Astrocyte of the cerebellum (primary cell): ENCODE data around the gene ACTN2.

Experiments
- DNase-seq: peaks from one replicate; pipeline ENCODE4 v3.0.0-alpha.2; 2011; ENCODE audit warnings: low read depth
- H3K4me3 ChIP-seq: 2 replicates; pipeline ENCODE4 v1.5.1; 2011; ENCODE audit warnings: mild to moderate bottlenecking, low read depth, low read length, moderate library complexity
- in situ Hi-C: cut with HindIII; loops from 2 replicates; pipeline ENCODE4 v1.10.0; 2017; ENCODE audit warnings: low sequenced_read_pairs
- TF ChIP-seq, protein P1 (sequence below): IDR thresholded peaks from 2 replicates; pipeline ENCODE4 v1.5.1; 2012; ENCODE audit warnings: low read length, low read depth, moderate library complexity, mild to moderate bottlenecking; ENCODE audit errors: missing control alignments

ACTN2 gene

GRCh38 chr1:236717811-236718210 is 31.5 kb downstream of the ACTN2 start:
- in situ Hi-C loops, result no loop called here
- no peak for DNase-seq
- no peak overlapping the region for H3K4me3 ChIP-seq
- TF ChIP-seq, protein P1, sequence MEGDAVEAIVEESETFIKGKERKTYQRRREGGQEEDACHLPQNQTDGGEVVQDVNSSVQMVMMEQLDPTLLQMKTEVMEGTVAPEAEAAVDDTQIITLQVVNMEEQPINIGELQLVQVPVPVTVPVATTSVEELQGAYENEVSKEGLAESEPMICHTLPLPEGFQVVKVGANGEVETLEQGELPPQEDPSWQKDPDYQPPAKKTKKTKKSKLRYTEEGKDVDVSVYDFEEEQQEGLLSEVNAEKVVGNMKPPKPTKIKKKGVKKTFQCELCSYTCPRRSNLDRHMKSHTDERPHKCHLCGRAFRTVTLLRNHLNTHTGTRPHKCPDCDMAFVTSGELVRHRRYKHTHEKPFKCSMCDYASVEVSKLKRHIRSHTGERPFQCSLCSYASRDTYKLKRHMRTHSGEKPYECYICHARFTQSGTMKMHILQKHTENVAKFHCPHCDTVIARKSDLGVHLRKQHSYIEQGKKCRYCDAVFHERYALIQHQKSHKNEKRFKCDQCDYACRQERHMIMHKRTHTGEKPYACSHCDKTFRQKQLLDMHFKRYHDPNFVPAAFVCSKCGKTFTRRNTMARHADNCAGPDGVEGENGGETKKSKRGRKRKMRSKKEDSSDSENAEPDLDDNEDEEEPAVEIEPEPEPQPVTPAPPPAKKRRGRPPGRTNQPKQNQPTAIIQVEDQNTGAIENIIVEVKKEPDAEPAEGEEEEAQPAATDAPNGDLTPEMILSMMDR, result no peak

DNA sequence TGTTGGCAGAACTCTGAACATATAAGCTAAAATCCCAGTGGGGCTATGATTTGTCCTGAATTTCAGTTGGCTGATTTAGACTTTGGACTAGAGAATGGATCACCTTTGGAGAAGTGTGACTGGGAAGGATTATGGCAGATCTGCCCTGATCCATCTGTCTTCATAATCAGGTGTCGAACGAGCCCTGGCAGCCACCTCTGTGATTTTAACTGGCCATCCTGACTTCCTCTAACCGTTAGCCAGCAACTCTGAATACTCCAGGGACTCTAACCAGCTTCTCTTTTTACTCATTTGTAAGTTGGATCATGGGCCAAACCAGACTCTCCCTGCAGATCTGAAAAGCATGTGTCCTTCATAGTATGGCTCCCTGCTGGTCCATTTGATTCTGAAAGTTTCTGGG is 32.0 kb downstream of the ACTN2 start:
- in situ Hi-C loops, result no loop called here

DNA sequence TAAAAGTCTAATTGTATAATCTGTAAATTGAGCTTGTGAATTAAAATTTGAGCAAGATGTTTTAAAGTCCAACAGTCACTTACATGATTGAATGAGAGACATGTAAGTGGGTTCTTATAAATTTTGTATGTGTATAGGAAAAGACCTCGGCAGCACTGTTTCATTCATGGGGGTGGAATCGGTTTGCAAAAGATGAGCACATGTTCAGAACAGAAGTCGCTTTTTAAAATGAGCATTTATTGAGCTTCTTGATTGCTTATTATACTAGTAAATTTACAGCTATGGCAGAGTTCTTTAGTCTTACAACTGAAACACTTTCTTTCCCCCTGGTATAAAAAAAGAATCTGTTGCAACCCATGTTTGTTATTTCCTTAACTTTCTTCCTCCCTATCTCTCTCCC is 33.9 kb downstream of the ACTN2 start:
- no peak for DNase-seq
- in situ Hi-C loops, result no loop called here
- TF ChIP-seq, protein P1, result no peak
- H3K4me3 ChIP-seq, result no peak overlapping the region

More for the DNA sequence above, 32.0 kb downstream of the ACTN2 start:
- no peak overlapping the region for H3K4me3 ChIP-seq
- TF ChIP-seq, protein P1, result no peak
- no peak for DNase-seq

- in situ Hi-C loops, result no loop called here
- no peak for DNase-seq
- TF ChIP-seq, protein P1, result no peak
- H3K4me3 ChIP-seq, result no peak overlapping the region
These were observed 34.3 kb downstream of the ACTN2 start for GRCh38 chr1:236720611-236721010.

DNA sequence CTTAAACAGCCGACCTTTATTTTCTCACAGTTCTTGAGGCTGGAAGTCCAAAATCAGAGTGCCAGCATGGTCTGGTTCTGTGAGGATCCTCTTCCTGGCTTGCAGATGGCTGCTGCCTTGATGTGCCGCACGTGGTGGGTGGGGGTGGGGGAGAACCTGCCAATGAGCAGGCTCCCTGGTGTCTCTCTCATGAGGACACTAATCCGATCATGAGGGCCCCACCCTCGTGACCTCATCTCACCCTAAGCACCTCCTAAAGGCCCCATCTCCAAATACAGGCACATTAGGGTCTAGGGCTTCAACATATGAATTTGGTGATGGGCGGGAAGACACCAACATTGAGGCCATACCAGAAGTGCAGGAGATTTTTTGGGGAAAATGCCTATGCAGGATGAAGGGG is 37.8 kb downstream of the ACTN2 start:
- TF ChIP-seq, protein P1, result no peak
- DNase-seq, result no peak
- in situ Hi-C loops, result no loop called here
- no peak overlapping the region for H3K4me3 ChIP-seq

GRCh38 chr1:236724506-236724905 is 38.2 kb downstream of the ACTN2 start:
- no peak overlapping the region for H3K4me3 ChIP-seq
- no peak for DNase-seq
- in situ Hi-C loops, result no loop called here
- TF ChIP-seq, protein P1, result no peak

GRCh38 chr1:236725668-236726067 is 39.4 kb downstream of the ACTN2 start:
- in situ Hi-C loops, result no loop called here
- TF ChIP-seq, protein P1, result no peak

More at GRCh38 chr1:236725668-236726067, 39.4 kb downstream of the ACTN2 start:
- no peak overlapping the region for H3K4me3 ChIP-seq
- DNase-seq, result no peak
